HepG2 (cell line): ENCODE measurements around the gene USF2. TPM values are rescaled to one million over a fixed set of nuclear protein-coding genes. Genes with fewer than 3 reads are reported as not detected.

Experiments used
- CBX1 ChIP-seq: IDR thresholded peaks from one replicate; pipeline ENCODE4 v1.6.1; 2016; ENCODE audit warnings: antibody characterized with exemption, low read depth
- CREB1 ChIP-seq, 2 experiments: fragments of 450-650 bp in 1 of 2; IDR thresholded peaks; 2 replicates each; pipeline ENCODE4 v1.6.1; 2016 to 2017; ENCODE audit warnings: control low read depth in 1 of 2, mild to moderate bottlenecking in 1 of 2, missing compliant biosample characterization in 1 of 2, missing genetic modification characterization in 1 of 2
- CREM ChIP-seq, 2 experiments: sonication (generic) in 1 of 2; formaldehyde crosslinking in 1 of 2; IDR thresholded peaks; 2 replicates each; pipeline versions ENCODE4 v1.4.0 to v1.6.1; 2016 to 2020; ENCODE audit warnings: antibody characterized with exemption in 1 of 2, mild to moderate bottlenecking in 1 of 2, missing genetic modification reagents in 1 of 2
- FOSL2 ChIP-seq: sonication (generic); formaldehyde crosslinking; IDR thresholded peaks from 2 replicates; pipeline ENCODE4 v1.4.0; 2020; ENCODE audit warnings: missing genetic modification reagents
- HNF4G ChIP-seq, 2 experiments: sonication (generic) in 1 of 2; formaldehyde crosslinking in 1 of 2; IDR thresholded peaks; 2 replicates each; pipeline versions ENCODE4 v1.4.0 to v1.6.1; 2011 to 2020; ENCODE audit warnings: borderline replicate concordance in 2 of 2, low read depth in 2 of 2, mild to moderate bottlenecking in 2 of 2, low read length in 1 of 2, missing genetic modification reagents in 1 of 2, moderate library complexity in 1 of 2
- MED1 ChIP-seq: sonication (generic); formaldehyde crosslinking; IDR thresholded peaks from 2 replicates; pipeline ENCODE4 v1.4.0; 2020; ENCODE audit warnings: missing genetic modification reagents
- MYNN ChIP-seq: sonication (generic); formaldehyde crosslinking; IDR thresholded peaks from 2 replicates; pipeline ENCODE4 v1.4.0; 2020; ENCODE audit warnings: mild to moderate bottlenecking, low read depth, missing genetic modification reagents
- SOX13 ChIP-seq, 3 experiments: fragments of 450-650 bp in 1 of 3; sonication (generic) in 1 of 3; formaldehyde crosslinking in 1 of 3; IDR thresholded peaks in 2 of 3; conservative IDR thresholded peaks in 1 of 3; 2 replicates each; pipeline versions ENCODE4 v1.5.0 to v1.6.1; 2016 to 2020; ENCODE audit warnings: antibody characterized with exemption in 1 of 3, mild to moderate bottlenecking in 1 of 3, missing compliant biosample characterization in 1 of 3, missing genetic modification reagents in 1 of 3, moderate library complexity in 1 of 3
- SOX6 ChIP-seq, 2 experiments: fragments of 450-650 bp in 1 of 2; sonication (generic) in 1 of 2; formaldehyde crosslinking in 1 of 2; IDR thresholded peaks; 2 replicates each; pipeline versions ENCODE4 v1.4.0 to v1.6.1; 2017 to 2020; ENCODE audit warnings: antibody characterized with exemption in 1 of 2, mild to moderate bottlenecking in 1 of 2, missing genetic modification reagents in 1 of 2
- SPEN ChIP-seq: sonication (generic); formaldehyde crosslinking; IDR thresholded peaks from 2 replicates; pipeline ENCODE4 v1.5.1; 2020; ENCODE audit warnings: low read depth, mild to moderate bottlenecking, missing genetic modification reagents
- ZNF136 ChIP-seq: sonication (generic); formaldehyde crosslinking; IDR thresholded peaks from 2 replicates; pipeline ENCODE4 v1.8.1; 2022; ENCODE audit warnings: low read depth, mild to moderate bottlenecking, moderate library complexity, missing genetic modification reagents
- ZNF263 ChIP-seq: sonication (generic); formaldehyde crosslinking; IDR thresholded peaks from 2 replicates; pipeline ENCODE4 v1.4.0; 2020; ENCODE audit warnings: missing genetic modification reagents
- ZNF317 ChIP-seq: sonication (generic); formaldehyde crosslinking; IDR thresholded peaks from 2 replicates; pipeline ENCODE4 v1.5.0; 2020; ENCODE audit warnings: mild to moderate bottlenecking, missing genetic modification reagents
- ZNF800 ChIP-seq: sonication (generic); formaldehyde crosslinking; IDR thresholded peaks from 2 replicates; pipeline ENCODE4 v1.4.0; 2020; ENCODE audit warnings: missing genetic modification reagents
- polyA plus RNA-seq, 8 experiments: library from polyadenylated mRNA; depleted of rRNA in 3 of 8; stranded (reverse) in 7 of 8; unstranded in 1 of 8; fragments of >200 nt; fragmentation: Illumina TruSeq in 4 of 8; extraction: Trizol in 4 of 8; gene quantifications; 2 replicates each; pipeline versions ENCODE4 v1.2.1 to v1.2.3, GENCODE V29; 2011 to 2016; ENCODE audit warnings: low read depth in 4 of 8, missing spikeins in 1 of 8, mixed read lengths in 1 of 8; ENCODE audit not compliant: insufficient read depth in 1 of 8
- total RNA-seq, 5 experiments: library from RNA; depleted of rRNA; stranded (reverse); fragments of >200 nt; fragmentation: Illumina TruSeq; extraction: Trizol; gene quantifications; 2 replicates each; pipeline ENCODE4 v1.2.3, GENCODE V29; 2016; ENCODE audit warnings: low read depth in 1 of 5
- TF ChIP-seq, protein P1 (sequence below): sonication (generic); formaldehyde crosslinking; IDR thresholded peaks from 2 replicates; pipeline ENCODE4 v1.4.0; 2020; ENCODE audit warnings: missing genetic modification reagents
- TF ChIP-seq, protein P2 (sequence below): IDR thresholded peaks from 2 replicates; pipeline ENCODE4 v1.6.1; 2018; ENCODE audit warnings: missing genetic modification reagents, mild to moderate bottlenecking, missing compliant biosample characterization
- TF ChIP-seq, protein P3 (sequence below): sonication (generic); formaldehyde crosslinking; conservative IDR thresholded peaks from 2 replicates; pipeline ENCODE4 v1.8.0; 2022; ENCODE audit warnings: missing genetic modification reagents
- TF ChIP-seq, protein P4 (sequence below): IDR thresholded peaks from 2 replicates; pipeline ENCODE4 v1.6.1; 2012; ENCODE audit warnings: inconsistent platforms

Gene USF2
- total and polyA plus RNA-seq, 2 of the 13 experiments (the other 11 are each of a cell fraction or from before 2014, with no cell fraction given): 54.9 to 106 TPM

DNA sequence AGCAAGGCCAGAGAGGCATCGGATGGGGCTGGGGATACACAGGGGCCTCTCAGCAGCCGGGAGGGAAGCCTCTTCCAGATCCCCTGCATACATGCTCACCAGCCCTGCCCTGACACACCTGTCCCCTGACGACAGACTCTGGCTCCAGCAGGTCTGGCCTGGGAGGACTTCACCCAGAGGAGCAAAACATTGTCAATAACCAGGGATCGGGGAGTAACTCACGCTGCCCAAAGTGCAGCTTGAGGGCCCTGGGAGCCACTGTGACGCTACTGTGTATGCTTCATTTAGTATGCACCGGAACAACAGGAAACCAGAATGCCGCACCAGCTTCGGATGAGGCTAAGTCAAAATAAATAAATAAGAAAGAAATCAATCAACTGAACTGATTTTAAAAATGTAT is 47.8 kb downstream of the USF2 start (continued):
- TF ChIP-seq, protein P1, sequence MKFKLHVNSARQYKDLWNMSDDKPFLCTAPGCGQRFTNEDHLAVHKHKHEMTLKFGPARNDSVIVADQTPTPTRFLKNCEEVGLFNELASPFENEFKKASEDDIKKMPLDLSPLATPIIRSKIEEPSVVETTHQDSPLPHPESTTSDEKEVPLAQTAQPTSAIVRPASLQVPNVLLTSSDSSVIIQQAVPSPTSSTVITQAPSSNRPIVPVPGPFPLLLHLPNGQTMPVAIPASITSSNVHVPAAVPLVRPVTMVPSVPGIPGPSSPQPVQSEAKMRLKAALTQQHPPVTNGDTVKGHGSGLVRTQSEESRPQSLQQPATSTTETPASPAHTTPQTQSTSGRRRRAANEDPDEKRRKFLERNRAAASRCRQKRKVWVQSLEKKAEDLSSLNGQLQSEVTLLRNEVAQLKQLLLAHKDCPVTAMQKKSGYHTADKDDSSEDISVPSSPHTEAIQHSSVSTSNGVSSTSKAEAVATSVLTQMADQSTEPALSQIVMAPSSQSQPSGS: 0 out of 2 replicates have a peak, but pooled peaks have one; percentile 27
- TF ChIP-seq MYNN (CRISPR knock-in tag): no peak
- TF ChIP-seq ZNF263 (CRISPR knock-in tag): peak; percentile 99
- no peak for TF ChIP-seq FOSL2 (CRISPR knock-in tag)
- TF ChIP-seq SPEN: peak; percentile 25; the same call in 1 of the 2 replicates
- no peak for TF ChIP-seq SOX13 (IDR thresholded peaks at IDR 0.05)
- peak in 1 of 2 experiments; percentile 33; a peak in 1 of 4 replicates for TF ChIP-seq SOX13 (CRISPR knock-in tag; conservative IDR thresholded peaks at IDR 0.05 in 1 of 2, IDR thresholded peaks at IDR 0.05 in 1 of 2)
- TF ChIP-seq, protein P2, sequence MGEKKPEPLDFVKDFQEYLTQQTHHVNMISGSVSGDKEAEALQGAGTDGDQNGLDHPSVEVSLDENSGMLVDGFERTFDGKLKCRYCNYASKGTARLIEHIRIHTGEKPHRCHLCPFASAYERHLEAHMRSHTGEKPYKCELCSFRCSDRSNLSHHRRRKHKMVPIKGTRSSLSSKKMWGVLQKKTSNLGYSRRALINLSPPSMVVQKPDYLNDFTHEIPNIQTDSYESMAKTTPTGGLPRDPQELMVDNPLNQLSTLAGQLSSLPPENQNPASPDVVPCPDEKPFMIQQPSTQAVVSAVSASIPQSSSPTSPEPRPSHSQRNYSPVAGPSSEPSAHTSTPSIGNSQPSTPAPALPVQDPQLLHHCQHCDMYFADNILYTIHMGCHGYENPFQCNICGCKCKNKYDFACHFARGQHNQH (CRISPR knock-in tag): peak; percentile 18; the same call in 1 of the 2 replicates
- TF ChIP-seq, protein P3, sequence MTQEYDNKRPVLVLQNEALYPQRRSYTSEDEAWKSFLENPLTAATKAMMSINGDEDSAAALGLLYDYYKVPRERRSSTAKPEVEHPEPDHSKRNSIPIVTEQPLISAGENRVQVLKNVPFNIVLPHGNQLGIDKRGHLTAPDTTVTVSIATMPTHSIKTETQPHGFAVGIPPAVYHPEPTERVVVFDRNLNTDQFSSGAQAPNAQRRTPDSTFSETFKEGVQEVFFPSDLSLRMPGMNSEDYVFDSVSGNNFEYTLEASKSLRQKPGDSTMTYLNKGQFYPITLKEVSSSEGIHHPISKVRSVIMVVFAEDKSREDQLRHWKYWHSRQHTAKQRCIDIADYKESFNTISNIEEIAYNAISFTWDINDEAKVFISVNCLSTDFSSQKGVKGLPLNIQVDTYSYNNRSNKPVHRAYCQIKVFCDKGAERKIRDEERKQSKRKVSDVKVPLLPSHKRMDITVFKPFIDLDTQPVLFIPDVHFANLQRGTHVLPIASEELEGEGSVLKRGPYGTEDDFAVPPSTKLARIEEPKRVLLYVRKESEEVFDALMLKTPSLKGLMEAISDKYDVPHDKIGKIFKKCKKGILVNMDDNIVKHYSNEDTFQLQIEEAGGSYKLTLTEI (CRISPR knock-in tag): no peak
- TF ChIP-seq ZNF800 (CRISPR knock-in tag): no peak
- 0 out of 2 replicates have a peak, but pooled peaks have one; percentile 57 for TF ChIP-seq ZNF317 (CRISPR knock-in tag)
- no peak for TF ChIP-seq CBX1
- TF ChIP-seq MED1: peak; percentile 64
- TF ChIP-seq, protein P4, sequence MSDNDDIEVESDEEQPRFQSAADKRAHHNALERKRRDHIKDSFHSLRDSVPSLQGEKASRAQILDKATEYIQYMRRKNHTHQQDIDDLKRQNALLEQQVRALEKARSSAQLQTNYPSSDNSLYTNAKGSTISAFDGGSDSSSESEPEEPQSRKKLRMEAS: peak; percentile 29; the same call in 1 of the 2 replicates
- no peak for TF ChIP-seq CREB1 (IDR thresholded peaks at IDR 0.05)
- TF ChIP-seq CREB1 (CRISPR knock-in tag; IDR thresholded peaks at IDR 0.05): peak; percentile 51; the same call in 1 of the 2 replicates
- TF ChIP-seq ZNF136 (CRISPR knock-in tag): 0 out of 2 replicates have a peak, but pooled peaks have one; percentile 68
- no peak for TF ChIP-seq SOX6 (IDR thresholded peaks at IDR 0.05)
- TF ChIP-seq SOX6 (CRISPR knock-in tag; IDR thresholded peaks at IDR 0.05): peak; percentile 51
- peak; percentile 44; the same call in 1 of the 2 replicates for TF ChIP-seq CREM (IDR thresholded peaks at IDR 0.05)
- no peak for TF ChIP-seq CREM (CRISPR knock-in tag; IDR thresholded peaks at IDR 0.05)
- peak; percentile 82 for TF ChIP-seq HNF4G (IDR thresholded peaks at IDR 0.05; ENCODE audit: borderline replicate concordance, low read depth, low read length)
- no peak for TF ChIP-seq HNF4G (CRISPR knock-in tag; IDR thresholded peaks at IDR 0.05; ENCODE audit: borderline replicate concordance, low read depth)
